HG03571 (cell line): ENCODE data around the gene ID3.
A peak's percentile ranks its signal among the peaks of the same experiment; 100 is the strongest.

ENCODE experiments used
- ATAC-seq: cut with Tn5 transposase; IDR thresholded peaks from one replicate; pipeline ENCODE4 v1.9.1; 2021; ENCODE audit not compliant: unreplicated experiment

Gene ID3, protein sequence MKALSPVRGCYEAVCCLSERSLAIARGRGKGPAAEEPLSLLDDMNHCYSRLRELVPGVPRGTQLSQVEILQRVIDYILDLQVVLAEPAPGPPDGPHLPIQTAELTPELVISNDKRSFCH

DNA sequence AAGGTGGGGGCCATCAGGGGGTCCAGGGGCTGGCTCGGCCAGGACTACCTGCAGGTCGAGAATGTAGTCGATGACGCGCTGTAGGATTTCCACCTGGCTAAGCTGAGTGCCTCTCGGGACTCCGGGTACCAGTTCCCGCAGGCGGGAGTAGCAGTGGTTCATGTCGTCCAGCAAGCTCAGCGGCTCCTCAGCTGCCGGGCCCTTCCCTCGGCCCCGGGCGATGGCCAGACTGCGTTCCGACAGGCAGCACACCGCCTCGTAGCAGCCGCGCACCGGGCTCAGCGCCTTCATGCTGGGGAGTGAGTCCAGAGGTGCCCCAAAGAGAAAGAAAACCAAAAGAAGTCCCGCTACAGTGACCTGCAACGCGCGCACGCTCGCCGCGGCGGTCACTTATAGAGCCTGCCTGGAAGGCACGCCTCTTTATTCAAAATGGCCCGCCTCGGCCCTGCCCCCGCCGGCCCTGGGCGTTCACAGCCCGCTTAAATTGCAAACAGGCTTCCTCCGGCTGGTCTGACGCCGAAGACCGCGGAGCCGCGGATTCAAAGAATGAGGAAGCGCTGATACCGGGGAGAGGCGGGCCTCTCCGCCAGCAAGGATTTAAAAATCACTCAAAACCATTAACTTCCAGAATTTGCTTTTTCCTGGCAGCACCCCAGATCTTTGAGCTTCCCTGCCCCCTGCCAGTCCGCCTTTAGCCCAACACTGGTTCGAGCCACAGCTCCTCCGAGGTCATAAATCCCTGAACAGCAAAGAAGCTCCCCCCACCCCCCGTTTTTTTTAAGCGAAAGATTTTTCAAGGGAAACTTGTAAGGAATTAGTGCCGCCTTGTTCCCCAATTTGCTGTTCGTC, at the start of gene ID3:
TSS of gene ID3 (minus strand) at position 366 of the 849 bp plus-strand sequence. CDS start at position 291, 75 bp downstream.
- peak; percentile 63 for ATAC-seq

DNA sequence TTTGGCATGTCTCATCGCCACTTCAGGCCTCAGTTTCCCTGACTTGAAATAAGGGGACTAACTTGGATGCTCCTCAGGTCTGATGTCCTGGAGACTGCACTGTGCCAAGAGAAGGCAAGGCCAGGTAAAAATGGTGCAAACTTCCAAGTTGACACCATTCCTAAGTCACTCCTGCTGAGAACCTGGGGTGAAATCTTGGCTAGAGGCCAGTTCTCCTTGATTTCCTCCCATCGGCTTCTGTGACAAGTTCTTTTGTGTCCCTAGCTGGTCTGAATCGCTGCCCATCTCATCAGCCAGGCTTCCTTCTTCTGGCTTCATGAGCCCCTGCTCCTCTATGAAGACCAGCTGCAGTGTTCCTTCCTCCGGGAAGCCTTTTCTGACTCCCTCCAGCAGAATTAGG, 48.6 kb upstream of the ID3 start:
- ATAC-seq, result no peak

DNA sequence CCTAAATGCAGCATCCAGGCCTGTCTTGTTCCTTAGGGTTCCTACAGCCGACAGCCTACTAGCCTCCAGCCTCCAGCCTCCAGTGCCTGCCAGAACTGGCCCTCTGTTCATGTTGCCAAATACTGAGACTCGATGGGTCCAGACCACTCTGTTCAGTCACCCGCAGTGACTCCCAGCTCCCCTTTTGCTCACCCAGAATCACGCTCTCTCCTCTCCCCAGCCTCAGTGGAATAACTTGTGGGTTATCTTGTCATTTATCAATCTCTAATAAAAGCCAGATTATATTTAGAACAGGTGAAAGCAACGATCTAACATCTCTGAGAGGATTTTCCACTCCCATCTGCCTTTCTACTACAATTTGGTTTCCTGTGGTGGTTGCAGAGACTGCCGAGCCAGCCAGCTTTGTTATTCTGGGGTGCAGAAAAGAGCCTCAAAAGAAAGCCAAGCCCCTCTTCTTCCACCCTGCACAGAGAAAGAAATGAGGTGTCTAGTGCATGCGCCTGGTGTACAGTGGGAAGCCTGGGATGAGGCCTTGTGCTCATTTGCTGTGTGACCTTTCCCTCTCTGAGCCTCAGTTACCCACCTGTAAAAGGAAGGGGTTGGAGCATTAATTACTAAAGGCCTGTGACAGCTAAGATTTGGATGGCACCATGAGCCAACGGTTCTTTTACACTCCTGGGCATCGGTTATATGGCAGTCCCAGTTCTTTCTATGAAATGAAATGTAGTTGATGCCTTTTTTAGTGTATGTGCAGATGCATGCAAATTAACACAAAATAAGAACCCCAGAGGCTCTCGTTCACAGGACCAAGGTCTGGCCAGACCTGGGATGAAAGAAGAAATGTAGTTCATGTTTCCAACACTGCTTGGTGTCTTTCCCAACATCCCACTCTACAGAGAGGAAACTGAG, 42.9 kb upstream of the ID3 start:
- ATAC-seq, result no peak

- ATAC-seq, result no peak
Measured at GRCh38 chr1:23601135-23601967, 42.0 kb upstream of the ID3 start.

GRCh38 chr1:23600283-23600682, 41.0 kb upstream of the ID3 start:
- no peak for ATAC-seq

GRCh38 chr1:23599125-23599524, 39.8 kb upstream of the ID3 start:
- ATAC-seq, result no peak

DNA sequence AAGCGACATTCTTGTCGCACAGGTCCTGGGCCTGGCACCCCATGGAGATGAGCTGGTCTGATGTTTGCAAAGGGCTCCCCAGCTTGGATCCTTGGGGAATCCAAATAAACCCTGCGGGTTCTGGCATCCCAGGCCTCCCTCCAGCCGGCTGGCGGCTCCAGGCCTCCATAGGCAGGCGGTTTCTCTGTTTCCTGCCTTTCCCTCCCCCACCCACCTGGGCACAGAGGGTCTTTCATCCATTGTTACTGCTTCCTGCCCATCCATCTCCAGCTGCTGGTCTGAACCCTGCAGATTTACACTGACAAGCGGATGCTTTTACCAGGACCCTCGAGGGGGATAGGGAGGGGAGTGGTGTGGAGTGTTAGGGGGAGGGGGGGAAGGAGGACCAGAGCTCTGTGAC, 39.1 kb upstream of the ID3 start:
- no peak for ATAC-seq

GRCh38 chr1:23597635-23598388, 38.5 kb upstream of the ID3 start:
- ATAC-seq, result no peak

DNA sequence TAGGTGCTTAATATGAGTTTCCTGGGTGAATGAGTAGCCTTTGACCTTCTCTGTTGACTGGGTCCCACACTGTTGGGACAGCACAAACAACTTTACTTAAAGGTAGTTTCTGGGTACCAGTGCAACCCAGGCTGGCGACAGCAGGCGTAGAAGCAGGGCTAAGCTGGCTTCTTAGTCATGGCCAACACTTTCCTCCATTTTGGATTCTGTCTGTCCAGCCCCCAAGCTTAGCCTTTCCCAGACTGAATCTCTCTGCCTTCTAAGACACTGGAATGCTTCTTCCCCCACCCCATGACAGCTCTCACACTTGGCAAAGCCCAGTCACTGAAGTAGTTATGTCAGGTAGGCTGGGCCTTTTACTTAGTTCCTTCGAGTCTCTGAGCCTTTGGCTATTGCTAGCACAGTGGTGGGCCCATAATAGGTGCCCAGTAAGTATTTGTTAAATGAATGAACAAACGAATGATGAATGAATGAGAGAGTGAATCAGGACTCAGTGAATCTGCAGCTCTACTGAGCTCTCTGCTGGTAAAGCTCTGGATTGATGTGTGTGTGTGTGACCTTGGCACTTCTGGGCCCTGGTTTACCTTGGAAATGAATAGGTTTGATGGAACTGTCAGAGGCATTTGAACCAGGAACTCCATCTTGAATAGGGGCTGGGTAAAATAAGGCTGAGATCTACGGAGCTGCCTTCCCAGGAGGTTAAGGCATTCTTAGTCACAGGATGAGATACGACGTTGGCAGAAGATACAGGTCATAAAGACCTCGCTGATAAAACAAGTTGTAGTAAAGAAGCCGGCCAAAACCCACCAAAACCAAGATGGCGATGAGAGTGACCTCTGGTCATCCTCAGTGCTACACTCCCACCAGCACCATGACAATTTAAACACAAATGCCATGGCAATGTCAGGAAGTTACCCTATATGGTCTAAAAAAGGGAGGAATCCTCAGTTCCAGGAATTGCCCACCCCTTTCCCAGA, 37.4 kb upstream of the ID3 start:
- no peak for ATAC-seq

DNA sequence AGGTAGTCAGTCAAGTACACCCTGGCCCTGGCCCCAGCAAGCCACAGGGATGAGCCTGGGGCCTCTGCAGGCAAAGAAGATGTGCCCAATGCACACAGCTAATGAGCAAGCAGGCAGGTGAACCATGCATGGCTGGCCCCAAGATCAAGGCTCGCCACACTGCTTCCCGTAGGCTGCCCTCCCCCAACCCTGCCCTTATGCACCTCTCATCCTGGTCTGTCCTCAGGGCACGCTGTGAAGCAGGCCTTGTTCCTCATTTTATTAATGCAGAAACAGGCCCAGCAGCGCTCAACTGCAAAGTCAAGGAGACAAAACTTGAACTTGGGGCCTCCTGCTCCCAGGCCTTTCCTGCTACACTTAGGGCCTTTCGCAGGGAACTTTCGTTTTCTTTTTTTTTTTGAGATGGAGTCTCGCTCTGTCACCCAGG, 35.6 kb upstream of the ID3 start:
- ATAC-seq, result peak; percentile 47

GRCh38 chr1:23594149-23594907, 35.0 kb upstream of the ID3 start:
- ATAC-seq, result no peak

GRCh38 chr1:23593556-23594148, 34.4 kb upstream of the ID3 start:
- no peak for ATAC-seq

DNA sequence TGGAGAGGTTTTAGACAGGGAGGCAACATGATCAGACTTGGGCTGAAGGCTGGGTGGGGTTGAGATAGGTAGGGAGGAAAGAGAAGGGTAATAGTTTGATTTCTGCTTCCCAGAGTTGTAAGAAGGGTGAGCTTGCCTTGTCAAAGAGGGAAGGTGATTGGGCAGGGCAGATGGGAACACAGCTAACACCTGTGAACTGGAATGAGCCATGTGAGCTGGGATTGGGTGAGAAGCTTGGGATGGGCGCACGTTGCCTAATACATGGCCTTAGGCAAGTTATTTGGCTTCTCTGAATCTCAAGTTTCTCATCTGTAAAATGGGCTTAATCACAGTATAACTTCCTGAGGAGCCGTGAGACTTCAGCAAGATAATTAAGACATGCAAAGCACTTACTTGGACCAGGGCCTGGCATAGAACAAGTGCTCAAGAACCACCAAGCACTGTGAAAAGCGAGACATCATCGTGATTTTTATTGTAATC, 33.8 kb upstream of the ID3 start:
- no peak for ATAC-seq

DNA sequence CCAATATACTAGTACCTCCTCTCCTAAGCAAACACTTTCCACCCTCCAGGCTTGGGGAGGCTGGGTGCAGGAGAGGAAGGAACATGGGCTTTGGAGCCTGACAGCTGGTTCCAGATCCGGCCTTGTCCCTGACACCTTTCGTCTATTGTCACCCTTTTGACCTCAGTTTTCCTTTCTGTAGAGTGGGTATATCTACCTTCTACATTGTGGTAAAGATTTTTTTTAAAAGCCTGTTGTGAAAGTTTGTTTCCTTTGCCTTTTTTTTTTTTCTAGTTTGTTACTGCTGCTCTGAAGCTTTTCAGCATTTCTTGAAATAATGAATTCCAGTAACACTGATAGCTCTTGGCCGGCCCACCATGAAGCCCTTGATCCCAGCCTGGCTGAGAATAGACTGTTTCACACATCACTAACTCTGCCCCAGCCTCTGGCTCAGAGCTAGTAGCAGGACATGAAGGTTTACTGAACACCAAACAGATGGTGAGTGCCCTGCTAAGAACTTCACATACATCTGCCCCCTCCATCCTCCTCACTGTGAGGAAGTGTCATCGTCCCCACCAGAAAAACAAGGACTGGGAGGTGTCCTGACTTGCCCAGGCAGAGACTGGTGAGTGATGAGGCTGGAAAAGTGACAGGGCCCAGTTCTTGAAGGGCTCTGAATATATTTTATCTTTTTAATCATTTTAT, 33.0 kb upstream of the ID3 start:
- ATAC-seq, result no peak

DNA sequence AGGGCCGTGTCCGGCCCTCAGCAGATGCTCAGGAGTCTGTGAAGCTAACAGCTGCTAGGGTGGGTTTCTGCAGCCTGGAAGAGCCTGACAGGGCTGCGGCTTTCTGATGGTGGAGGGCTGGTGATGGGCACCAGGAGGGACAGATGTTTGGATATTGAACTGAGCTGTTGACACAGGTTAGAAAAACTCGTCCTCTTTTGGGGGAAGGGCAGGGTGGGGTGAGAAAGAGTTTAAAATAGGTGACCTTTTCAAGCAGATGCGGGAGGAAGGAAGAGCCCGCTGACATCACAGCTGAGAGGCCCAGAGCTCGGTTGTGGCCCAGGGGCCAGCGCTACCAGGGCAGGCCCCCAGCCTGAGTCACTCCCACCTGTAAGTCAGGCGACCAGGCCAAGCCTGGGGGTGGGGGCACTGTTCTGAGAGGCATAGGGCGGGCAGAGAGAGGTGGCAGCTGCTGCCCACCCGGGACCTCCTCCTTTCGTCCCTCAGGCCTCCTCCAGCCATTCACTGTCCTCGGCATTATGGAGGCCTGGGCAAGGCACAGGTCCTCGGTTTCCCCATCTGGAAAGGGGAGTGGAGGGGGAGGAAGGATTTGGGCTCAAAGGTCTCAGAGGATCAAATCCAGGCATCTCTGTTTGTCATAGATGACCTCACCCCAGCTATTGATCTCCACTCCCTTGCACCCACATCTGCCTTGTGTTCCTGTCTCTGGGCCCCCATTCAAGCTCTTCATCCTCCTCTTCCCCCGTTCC, 32.3 kb upstream of the ID3 start:
- ATAC-seq, result peak; percentile 46

DNA sequence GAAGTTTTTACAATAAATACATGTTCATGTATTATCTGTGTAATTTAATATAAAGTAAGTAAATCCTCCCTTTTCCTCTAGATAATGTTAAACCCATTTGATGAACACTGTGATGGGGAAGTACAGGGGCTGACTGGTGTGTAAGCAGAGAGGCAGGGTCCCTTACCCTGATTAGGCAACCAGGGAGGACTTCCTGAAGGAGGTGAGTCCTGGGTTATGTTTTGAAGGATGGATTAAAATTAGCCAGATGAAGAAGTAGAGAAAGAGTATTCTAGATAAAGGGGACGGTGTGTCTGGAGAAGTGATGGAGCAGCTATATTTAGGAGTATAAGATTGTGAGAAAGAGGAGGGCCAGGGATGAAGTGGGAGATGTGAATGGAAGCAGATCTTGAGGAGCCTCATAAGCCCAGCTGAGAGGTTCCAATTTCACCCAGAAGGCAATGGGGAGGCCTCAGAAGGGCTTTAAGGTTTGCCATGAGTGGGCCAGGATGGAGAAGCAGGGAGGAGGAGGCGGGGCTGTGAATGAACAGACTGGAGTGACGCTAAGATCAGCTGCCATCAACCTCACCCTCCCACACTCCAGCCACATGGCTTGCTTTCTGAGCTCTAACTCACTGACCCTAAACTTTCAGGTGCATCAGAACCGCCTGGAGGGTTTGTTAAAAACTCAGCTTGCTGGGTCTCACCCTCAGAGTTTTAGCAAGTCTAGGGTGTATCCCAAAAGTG, 30.9 kb upstream of the ID3 start:
- no peak for ATAC-seq
